Measurements from ENCODE around the gene FCAMR. TPM values are rescaled to one million over a fixed set of nuclear protein-coding genes. Genes with fewer than 3 reads are reported as not detected.

The FCAMR gene
- not detected in 2 replicates for total RNA-seq (2012; rRNA removed)

GRCh38 chr1:206970446-206970845 lies at the start of gene FCAMR:
TSS of gene FCAMR (minus strand) at chr1:206970460. CDS start at chr1:206970125, 335 bp downstream.
- H3K9me3 ChIP-seq (replicated peaks; ENCODE audit: low read length) = no peaks in the 10 kb centered on the region
- H3K4me1 ChIP-seq (ENCODE audit: control insufficient read depth, insufficient read depth, low read length) = no peaks in the 10 kb centered on the region
- peaks cover 56% of the 10 kb centered on the region for H3K27me3 ChIP-seq (ENCODE audit: control insufficient read depth, insufficient read depth, low read length)
- H3K9ac ChIP-seq (ENCODE audit: low read depth, low read length) = no peak within 1 kb of the TSS
- H3K4me2 ChIP-seq (ENCODE audit: low read length) = no peak within 1 kb of the TSS
- H3K4me3 ChIP-seq (ENCODE audit: low read length) = no peak within 1 kb of the TSS
- no peaks in the 10 kb centered on the region for H3K36me3 ChIP-seq (ENCODE audit: insufficient read depth, low read length)

- H3K4me2 ChIP-seq (ENCODE audit: low read length) = no peak overlapping the region
- H3K4me1 ChIP-seq (ENCODE audit: control insufficient read depth, insufficient read depth, low read length) = peaks cover 35% of the 10 kb centered on the region
- H3K4me3 ChIP-seq (ENCODE audit: low read length) = no peak overlapping the region
- no peaks in the 10 kb centered on the region for H3K27me3 ChIP-seq (ENCODE audit: control insufficient read depth, insufficient read depth, low read length)
- H3K9me3 ChIP-seq (replicated peaks; ENCODE audit: low read length) = no peaks in the 10 kb centered on the region
- no peaks in the 10 kb centered on the region for H3K36me3 ChIP-seq (ENCODE audit: insufficient read depth, low read length)
- H3K9ac ChIP-seq (ENCODE audit: low read depth, low read length) = no peak overlapping the region
Measured at GRCh38 chr1:207019661-207020060, 49.4 kb upstream of the FCAMR start.

- no peak overlapping the region for H3K9ac ChIP-seq (ENCODE audit: low read depth, low read length)
Measured at GRCh38 chr1:207019161-207019560, 48.9 kb upstream of the FCAMR start.

GRCh38 chr1:207018707-207019106 lies 48.4 kb upstream of the FCAMR start:
- H3K4me1 ChIP-seq (ENCODE audit: control insufficient read depth, insufficient read depth, low read length) = peaks cover 30% of the 10 kb centered on the region
- H3K4me2 ChIP-seq (ENCODE audit: low read length) = no peak overlapping the region
- H3K4me3 ChIP-seq (ENCODE audit: low read length) = no peak overlapping the region
- H3K9ac ChIP-seq (ENCODE audit: low read depth, low read length) = no peak overlapping the region
- no peaks in the 10 kb centered on the region for H3K27me3 ChIP-seq (ENCODE audit: control insufficient read depth, insufficient read depth, low read length)
- H3K9me3 ChIP-seq (replicated peaks; ENCODE audit: low read length) = no peaks in the 10 kb centered on the region
- no peaks in the 10 kb centered on the region for H3K36me3 ChIP-seq (ENCODE audit: insufficient read depth, low read length)

More at GRCh38 chr1:207019161-207019560, 48.9 kb upstream of the FCAMR start:
- Histone ChIP-seq H3K9me3 (replicated peaks; ENCODE audit: low read length) (no peaks in the 10 kb centered on the region), H3K4me2 (ENCODE audit: low read length) (no peak overlapping the region), H3K27me3 (ENCODE audit: control insufficient read depth, insufficient read depth, low read length) (no peaks in the 10 kb centered on the region), H3K4me3 (ENCODE audit: low read length) (no peak overlapping the region), H3K36me3 (ENCODE audit: insufficient read depth, low read length) (no peaks in the 10 kb centered on the region), H3K4me1 (ENCODE audit: control insufficient read depth, insufficient read depth, low read length) (peaks cover 30% of the 10 kb centered on the region)

GRCh38 chr1:207017615-207018559 lies 47.6 kb upstream of the FCAMR start:
- H3K4me1 ChIP-seq (ENCODE audit: control insufficient read depth, insufficient read depth, low read length) = peaks cover 30% of the 10 kb centered on the region
- H3K36me3 ChIP-seq (ENCODE audit: insufficient read depth, low read length) = no peaks in the 10 kb centered on the region
- H3K4me2 ChIP-seq (ENCODE audit: low read length) = no peak overlapping the region
- no peaks in the 10 kb centered on the region for H3K9me3 ChIP-seq (replicated peaks; ENCODE audit: low read length)
- no peak overlapping the region for H3K4me3 ChIP-seq (ENCODE audit: low read length)
- no peaks in the 10 kb centered on the region for H3K27me3 ChIP-seq (ENCODE audit: control insufficient read depth, insufficient read depth, low read length)
- H3K9ac ChIP-seq (ENCODE audit: low read depth, low read length) = peak overlapping the region; percentile 0

- Histone ChIP-seq H3K9me3 (replicated peaks; ENCODE audit: low read length) (no peaks in the 10 kb centered on the region), H3K27me3 (ENCODE audit: control insufficient read depth, insufficient read depth, low read length) (no peaks in the 10 kb centered on the region), H3K4me1 (ENCODE audit: control insufficient read depth, insufficient read depth, low read length) (peaks cover 20% of the 10 kb centered on the region), H3K4me3 (ENCODE audit: low read length) (no peak overlapping the region), H3K4me2 (ENCODE audit: low read length) (no peak overlapping the region), H3K9ac (ENCODE audit: low read depth, low read length) (no peak overlapping the region), H3K36me3 (ENCODE audit: insufficient read depth, low read length) (no peaks in the 10 kb centered on the region)
Measured at GRCh38 chr1:207015791-207016190, 45.5 kb upstream of the FCAMR start.

GRCh38 chr1:207014728-207015127 lies 44.5 kb upstream of the FCAMR start:
- Histone ChIP-seq H3K9me3 (replicated peaks; ENCODE audit: low read length) (no peaks in the 10 kb centered on the region), H3K4me1 (ENCODE audit: control insufficient read depth, insufficient read depth, low read length) (peaks cover 10% of the 10 kb centered on the region), H3K4me3 (ENCODE audit: low read length) (no peak overlapping the region), H3K4me2 (ENCODE audit: low read length) (no peak overlapping the region), H3K36me3 (ENCODE audit: insufficient read depth, low read length) (no peaks in the 10 kb centered on the region), H3K27me3 (ENCODE audit: control insufficient read depth, insufficient read depth, low read length) (no peaks in the 10 kb centered on the region), H3K9ac (ENCODE audit: low read depth, low read length) (no peak overlapping the region)

GRCh38 chr1:207013321-207014085 lies 43.2 kb upstream of the FCAMR start:
- H3K9me3 ChIP-seq (replicated peaks; ENCODE audit: low read length) = no peaks in the 10 kb centered on the region
- H3K4me3 ChIP-seq (ENCODE audit: low read length) = no peak overlapping the region
- H3K36me3 ChIP-seq (ENCODE audit: insufficient read depth, low read length) = no peaks in the 10 kb centered on the region
- no peak overlapping the region for H3K4me2 ChIP-seq (ENCODE audit: low read length)
- H3K4me1 ChIP-seq (ENCODE audit: control insufficient read depth, insufficient read depth, low read length) = peaks cover 10% of the 10 kb centered on the region
- no peak overlapping the region for H3K9ac ChIP-seq (ENCODE audit: low read depth, low read length)
- no peaks in the 10 kb centered on the region for H3K27me3 ChIP-seq (ENCODE audit: control insufficient read depth, insufficient read depth, low read length)

GRCh38 chr1:207010726-207011125 lies 40.5 kb upstream of the FCAMR start:
- no peaks in the 10 kb centered on the region for H3K9me3 ChIP-seq (replicated peaks; ENCODE audit: low read length)
- H3K4me3 ChIP-seq (ENCODE audit: low read length) = no peak overlapping the region
- no peaks in the 10 kb centered on the region for H3K36me3 ChIP-seq (ENCODE audit: insufficient read depth, low read length)

GRCh38 chr1:207009945-207010344 lies 39.7 kb upstream of the FCAMR start:
- H3K9me3 ChIP-seq (replicated peaks; ENCODE audit: low read length) = no peaks in the 10 kb centered on the region
- H3K36me3 ChIP-seq (ENCODE audit: insufficient read depth, low read length) = no peaks in the 10 kb centered on the region
- H3K9ac ChIP-seq (ENCODE audit: low read depth, low read length) = no peak overlapping the region
- H3K27me3 ChIP-seq (ENCODE audit: control insufficient read depth, insufficient read depth, low read length) = no peaks in the 10 kb centered on the region
- peaks cover 18% of the 10 kb centered on the region for H3K4me1 ChIP-seq (ENCODE audit: control insufficient read depth, insufficient read depth, low read length)
- H3K4me2 ChIP-seq (ENCODE audit: low read length) = no peak overlapping the region
- no peak overlapping the region for H3K4me3 ChIP-seq (ENCODE audit: low read length)

More at GRCh38 chr1:207010726-207011125, 40.5 kb upstream of the FCAMR start:
- Histone ChIP-seq H3K27me3 (ENCODE audit: control insufficient read depth, insufficient read depth, low read length) (no peaks in the 10 kb centered on the region), H3K4me1 (ENCODE audit: control insufficient read depth, insufficient read depth, low read length) (peaks cover 18% of the 10 kb centered on the region), H3K9ac (ENCODE audit: low read depth, low read length) (no peak overlapping the region), H3K4me2 (ENCODE audit: low read length) (no peak overlapping the region)

- no peaks in the 10 kb centered on the region for H3K9me3 ChIP-seq (replicated peaks; ENCODE audit: low read length)
- H3K4me3 ChIP-seq (ENCODE audit: low read length) = no peak overlapping the region
- H3K4me2 ChIP-seq (ENCODE audit: low read length) = no peak overlapping the region
Measured at GRCh38 chr1:207009182-207009850, 39.1 kb upstream of the FCAMR start.

More at GRCh38 chr1:207009182-207009850, 39.1 kb upstream of the FCAMR start:
- Histone ChIP-seq H3K36me3 (ENCODE audit: insufficient read depth, low read length) (no peaks in the 10 kb centered on the region), H3K4me1 (ENCODE audit: control insufficient read depth, insufficient read depth, low read length) (peaks cover 18% of the 10 kb centered on the region), H3K9ac (ENCODE audit: low read depth, low read length) (no peak overlapping the region), H3K27me3 (ENCODE audit: control insufficient read depth, insufficient read depth, low read length) (no peaks in the 10 kb centered on the region)
